PC-9 (cell line): ENCODE measurements around the gene KDM4C.

Source experiments
- CTCF ChIP-seq: fragments of 200-600 bp; sonication (generic); conservative IDR thresholded peaks from 2 replicates; pipeline ENCODE4 v1.6.1; 2017; ENCODE audit warnings: mixed run types, antibody characterized with exemption, mild to moderate bottlenecking, moderate library complexity
- EZH2 ChIP-seq: fragments of 200-600 bp; sonication (generic); IDR thresholded peaks from 2 replicates; pipeline ENCODE4 v1.8.0; 2017; ENCODE audit warnings: antibody characterized with exemption, low read depth

- no peak for TF ChIP-seq CTCF
- TF ChIP-seq EZH2, result no peak
These were observed 229.6 kb downstream of the KDM4C start for GRCh38 chr9:6987381-6987780.
